RWPE1 (cell line): Measurements from ENCODE around the gene HELQ.

Experiments used
- CTCF ChIA-PET: fragments of 350-600 bp; sonication (Branson Sonifier 250); formaldehyde crosslinking; extraction: SDS; loops from one replicate; lab custom pipeline; 2021; lab: Yijun Ruan, JAX
- POLR2A ChIA-PET: fragments of 400-600 bp; formaldehyde crosslinking; extraction: SDS; loops from one replicate; lab custom pipeline; 2020; ENCODE audit warnings: antibody characterized with exemption; ENCODE audit not compliant: low non-redundant PET; lab: Yijun Ruan, JAX
- DNase-seq: peaks from one replicate; pipeline ENCODE4 v3.0.0; 2012; ENCODE audit warnings: low spot score
- H3K27ac ChIP-seq: fragments of 450-650 bp; 2 replicates; pipeline ENCODE4 v1.5.1; 2017
- CTCF ChIP-seq: fragments of 450-650 bp; conservative IDR thresholded peaks from 2 replicates; pipeline ENCODE4 v1.5.1; 2017; ENCODE audit warnings: low read depth, mild to moderate bottlenecking

Gene HELQ

GRCh38 chr4:83358410-83358809 lies 97.2 kb downstream of the HELQ start:
- ChIA-PET POLR2A (no interaction called here), CTCF (interaction anchor here (0.7 kb wide), 1 partner anchor 60 kb away, joined by 3 read pairs; no protein-coding TSS in a partner anchor)
- no peak overlapping the region for H3K27ac ChIP-seq
- peak; percentile 64 for DNase-seq
- no peak for TF ChIP-seq CTCF
